Ascending aorta (tissue), 2 donors: Measurements from ENCODE around the gene ORMDL3. TPM values are rescaled to one million over a fixed set of nuclear protein-coding genes. Genes with fewer than 3 reads are reported as not detected.
"Not testable (repeated sequence)": the region's sequence is repeated elsewhere in the genome, so short reads cannot be mapped to it uniquely, and the experiment has no call there.

ENCODE experiments used
- DNase-seq, 2 donors: peaks; one replicate each; pipeline ENCODE4 v3.0.0-alpha.2; 2019; ENCODE audit warnings: low spot score in 2 of 2
- H3K27ac ChIP-seq, 2 donors: fragments of 200-600 bp; sonication (generic); one replicate each; pipeline ENCODE4 v1.5.1; 2016 to 2017; ENCODE audit warnings: mild to moderate bottlenecking in 1 of 2
- H3K27me3 ChIP-seq: fragments of 200-600 bp; sonication (generic); one replicate; pipeline ENCODE4 v1.5.1; 2017
- H3K36me3 ChIP-seq, 2 donors: fragments of 200-600 bp; sonication (generic); one replicate each; pipeline ENCODE4 v1.5.1; 2016
- H3K4me1 ChIP-seq, 2 donors: fragments of 200-600 bp; sonication (generic); one replicate each; pipeline ENCODE4 v1.5.1; 2016 to 2017; ENCODE audit warnings: mild to moderate bottlenecking in 1 of 2
- H3K4me3 ChIP-seq, 2 donors: fragments of 200-600 bp; sonication (generic); one replicate each; pipeline ENCODE4 v1.5.1; 2016 to 2017; ENCODE audit warnings: mild to moderate bottlenecking in 1 of 2
- H3K9me3 ChIP-seq, 2 donors: fragments of 200-600 bp; sonication (generic); one replicate each; pipeline ENCODE4 v1.5.1; 2016
- CTCF ChIP-seq, 3 experiments: fragments of 200-600 bp in 2 of 3; fragments of 450-650 bp in 1 of 3; sonication (generic) in 2 of 3; IDR thresholded peaks; one replicate each; pipeline ENCODE4 v1.5.1; 2016 to 2019; ENCODE audit warnings: antibody characterized with exemption in 3 of 3, mild to moderate bottlenecking in 1 of 3, moderate library complexity in 1 of 3
- intact Hi-C: fragments of 100-400 bp; cut with DNase I; formaldehyde crosslinking; loops from one replicate; pipeline ENCODE4 v1.15.1; 2023
- total RNA-seq: library from RNA; depleted of rRNA; stranded (reverse); fragments of >200 nt; gene quantifications from one replicate; pipeline ENCODE4 v1.1.0, GENCODE V29; 2016

The ORMDL3 gene
- total RNA-seq, 1 donor from 2014 or later: 32.2 TPM

- Histone ChIP-seq H3K27ac (no peak overlapping the region), H3K4me3 (no peak overlapping the region), H3K36me3 (no peaks in the 10 kb centered on the region), H3K4me1 (peaks cover 2 to 10% of the 10 kb centered on the region in 2 donors), H3K27me3 (no peaks in the 10 kb centered on the region), H3K9me3 (no peaks in the 10 kb centered on the region)
- TF ChIP-seq CTCF (IDR thresholded peaks at IDR 0.05): no peak
- DNase-seq: no peak
- intact Hi-C loops: no loop called here
These were observed 21.6 kb upstream of the ORMDL3 start for GRCh38 chr17:39949028-39949427.

GRCh38 chr17:39948489-39948828 lies 21.1 kb upstream of the ORMDL3 start:
- H3K9me3 ChIP-seq, H3K27me3 ChIP-seq, H3K36me3 ChIP-seq, intact Hi-C loops, H3K27ac ChIP-seq, H3K4me3 ChIP-seq, H3K4me1 ChIP-seq, DNase-seq: not testable (repeated sequence)

GRCh38 chr17:39946551-39947330 lies 19.3 kb upstream of the ORMDL3 start:
- intact Hi-C loops: no loop called here
- H3K4me3 ChIP-seq: no peak overlapping the region
- H3K36me3 ChIP-seq: no peaks in the 10 kb centered on the region
- TF ChIP-seq CTCF (IDR thresholded peaks at IDR 0.05): no peak
- no peak for DNase-seq
- no peaks in the 10 kb centered on the region for H3K9me3 ChIP-seq
- H3K4me1 ChIP-seq: no peaks in the 10 kb centered on the region
- H3K27me3 ChIP-seq: no peaks in the 10 kb centered on the region
- no peak overlapping the region for H3K27ac ChIP-seq

GRCh38 chr17:39944393-39944711 lies 17.0 kb upstream of the ORMDL3 start:
- H3K27me3 ChIP-seq: no peaks in the 10 kb centered on the region
- H3K27ac ChIP-seq: no peak overlapping the region
- no peak for DNase-seq
- H3K36me3 ChIP-seq: no peaks in the 10 kb centered on the region
- no peak overlapping the region for H3K4me3 ChIP-seq
- TF ChIP-seq CTCF (IDR thresholded peaks at IDR 0.05): no peak
- no peaks in the 10 kb centered on the region for H3K9me3 ChIP-seq
- no peaks in the 10 kb centered on the region for H3K4me1 ChIP-seq
- intact Hi-C loops: no loop called here

- no peak for DNase-seq
- no peaks in the 10 kb centered on the region for H3K36me3 ChIP-seq
These were observed 16.4 kb upstream of the ORMDL3 start for GRCh38 chr17:39943702-39944392.

More at GRCh38 chr17:39943702-39944392, 16.4 kb upstream of the ORMDL3 start:
- no peaks in the 10 kb centered on the region for H3K4me1 ChIP-seq
- H3K9me3 ChIP-seq: no peaks in the 10 kb centered on the region
- TF ChIP-seq CTCF (IDR thresholded peaks at IDR 0.05): no peak
- intact Hi-C loops: no loop called here
- no peak overlapping the region for H3K4me3 ChIP-seq
- H3K27ac ChIP-seq: no peak overlapping the region
- H3K27me3 ChIP-seq: no peaks in the 10 kb centered on the region
